HG03025 (cell line): Measurements from ENCODE around the gene KRTAP10-7.

Experiments
- ATAC-seq: cut with Tn5 transposase; IDR thresholded peaks from one replicate; pipeline ENCODE4 v1.9.1; 2021; ENCODE audit warnings: mild to moderate bottlenecking, moderate library complexity; ENCODE audit not compliant: unreplicated experiment, low FRiP score

KRTAP10-7 gene

GRCh38 chr21:44650973-44651675 lies 50.7 kb downstream of the KRTAP10-7 start:
- ATAC-seq: no peak
